ENCODE measurements around the gene MYO15B.
"Not testable (repeated sequence)": the region's sequence is repeated elsewhere in the genome, so short reads cannot be mapped to it uniquely, and the experiment has no call there.

MYO15B gene

GRCh38 chr17:75575728-75576127, 11.9 kb upstream of the MYO15B start:
- DNase-seq (ENCODE audit: low read depth): no peak

GRCh38 chr17:75576661-75577060, 10.9 kb upstream of the MYO15B start:
- no peak for DNase-seq (ENCODE audit: low read depth)

DNA sequence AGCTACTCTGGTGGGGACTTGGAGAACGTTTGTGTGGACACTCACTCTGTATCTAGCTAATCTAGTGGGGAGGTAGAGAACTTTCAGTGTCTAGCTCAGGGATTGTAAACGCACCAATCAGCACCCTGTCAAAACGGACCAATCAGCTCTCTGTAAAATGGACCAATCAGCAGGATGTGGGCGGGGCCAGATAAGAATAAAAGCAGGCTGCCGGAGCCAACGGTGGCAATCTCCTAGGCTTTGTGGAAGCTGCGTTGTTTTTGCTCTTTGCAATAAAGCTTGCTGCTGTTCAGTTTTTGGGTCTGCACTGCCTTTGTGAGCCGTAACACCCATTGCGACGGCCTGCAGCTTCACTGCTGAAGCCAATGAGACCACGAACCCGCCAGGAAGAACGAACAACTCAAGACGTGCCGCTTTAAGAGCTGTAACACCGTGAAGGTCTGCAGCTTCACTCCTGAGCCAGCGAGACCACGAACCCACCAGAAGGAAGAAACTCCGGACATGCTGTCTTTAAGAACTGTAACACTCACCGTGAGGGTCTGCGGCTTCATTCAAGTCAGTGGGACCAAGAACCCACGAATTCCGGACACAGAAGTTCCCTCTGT, 6.4 kb upstream of the MYO15B start:
- peak; percentile 30 for DNase-seq (ENCODE audit: low read depth)

GRCh38 chr17:75583197-75583596, 4.4 kb upstream of the MYO15B start:
- not testable (repeated sequence) for DNase-seq (ENCODE audit: low read depth)

GRCh38 chr17:75584849-75585175, 2.8 kb upstream of the MYO15B start:
- DNase-seq (ENCODE audit: low read depth): no peak

- no peak for DNase-seq (ENCODE audit: low read depth)
These were observed 1.0 kb downstream of the MYO15B start for GRCh38 chr17:75588596-75589011.

DNA sequence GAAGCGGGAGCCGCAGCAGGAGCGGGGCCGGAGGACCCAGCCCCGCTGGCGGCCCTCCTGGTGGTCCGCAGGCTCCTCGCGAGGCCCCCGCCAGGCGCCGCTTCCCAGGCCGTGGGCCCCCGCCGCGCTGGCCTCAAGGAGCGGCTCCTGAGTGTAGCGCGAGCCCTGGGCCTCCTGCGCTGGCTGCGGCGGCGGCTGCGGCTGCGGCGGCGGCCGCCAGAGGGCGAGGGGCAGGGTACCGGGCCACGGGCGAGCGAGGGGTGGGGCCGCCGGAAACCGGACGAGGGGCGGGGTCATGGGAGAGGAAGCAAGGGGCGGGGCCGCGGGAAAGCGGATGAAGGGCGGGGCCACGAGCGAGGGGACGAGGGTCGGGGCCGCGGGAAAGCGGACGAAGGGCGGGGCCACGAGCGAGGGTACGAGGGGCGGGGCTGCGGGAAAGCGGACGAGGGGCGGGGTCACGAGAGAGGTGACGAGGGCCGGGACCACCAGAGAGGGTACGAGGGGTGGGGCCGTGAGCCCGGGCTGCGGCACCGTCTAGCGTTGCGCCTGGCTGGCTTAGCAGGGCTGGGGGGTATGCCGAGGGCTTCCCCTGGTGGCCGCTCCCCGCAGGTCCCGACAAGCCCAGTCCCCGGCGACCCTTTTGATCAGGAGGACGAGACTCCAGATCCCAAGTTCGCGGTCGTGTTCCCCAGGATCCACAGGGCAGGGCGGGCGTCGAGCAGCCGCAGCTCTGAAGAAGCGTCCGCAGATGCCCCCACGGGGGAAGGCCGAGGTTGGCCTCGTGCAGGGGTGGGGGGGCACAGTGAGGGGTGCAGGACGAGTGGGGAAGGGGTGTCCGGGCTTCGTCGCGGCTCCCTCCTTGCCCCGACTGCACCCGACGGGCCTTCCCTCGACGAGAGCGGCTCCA, 1.7 kb downstream of the MYO15B start:
- DNase-seq (ENCODE audit: low read depth): peak; percentile 97

- DNase-seq (ENCODE audit: low read depth): no peak
These were observed 2.3 kb downstream of the MYO15B start for GRCh38 chr17:75589919-75590303.

- DNase-seq (ENCODE audit: low read depth): no peak
These were observed 2.7 kb downstream of the MYO15B start for GRCh38 chr17:75590314-75590761.

DNA sequence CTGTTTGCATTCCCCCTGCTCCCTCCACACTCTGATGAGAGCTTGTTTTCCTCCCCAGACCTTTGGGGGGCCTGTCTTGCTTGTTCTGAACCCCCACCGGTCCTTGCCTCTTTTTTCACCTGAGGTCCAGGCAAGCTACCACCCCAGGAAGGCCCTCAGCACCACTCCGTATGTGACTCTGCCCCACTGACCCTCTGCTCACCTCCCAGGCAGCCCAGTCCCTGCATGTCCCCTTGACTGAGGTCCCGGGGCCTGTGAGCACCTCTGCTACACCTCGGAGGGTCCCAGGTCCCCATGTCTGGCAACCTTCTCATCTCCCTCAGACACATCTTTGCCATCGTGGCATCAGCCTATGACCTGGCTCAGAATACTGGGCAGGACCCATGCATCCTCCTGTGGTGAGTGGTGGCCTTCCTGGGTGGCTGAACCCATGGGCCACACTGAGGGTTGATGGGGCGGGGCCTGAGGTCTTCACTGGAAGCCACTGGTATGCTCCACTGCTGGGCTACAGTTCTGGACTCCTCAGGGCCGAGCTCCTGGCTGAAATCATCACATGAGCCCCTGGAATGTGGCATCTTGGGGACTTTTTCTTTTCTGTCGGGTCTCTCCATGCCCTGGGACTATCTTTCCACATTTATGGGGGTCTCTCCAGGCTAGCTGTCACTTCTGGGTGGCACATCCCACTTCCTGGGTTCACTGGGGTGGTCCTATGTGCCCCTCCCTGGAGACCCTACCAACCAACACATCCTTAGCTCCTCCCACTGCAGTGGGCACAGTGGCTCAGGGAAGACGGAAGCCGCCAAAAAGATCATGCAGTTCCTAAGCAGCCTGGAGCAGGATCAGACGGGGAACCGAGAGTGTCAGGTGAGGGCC, 3.5 kb downstream of the MYO15B start:
- DNase-seq (ENCODE audit: low read depth): no peak

- no peak for DNase-seq (ENCODE audit: low read depth)
These were observed 4.2 kb downstream of the MYO15B start for GRCh38 chr17:75591722-75592302.

GRCh38 chr17:75592348-75593020, 4.9 kb downstream of the MYO15B start:
- no peak for DNase-seq (ENCODE audit: low read depth)

DNA sequence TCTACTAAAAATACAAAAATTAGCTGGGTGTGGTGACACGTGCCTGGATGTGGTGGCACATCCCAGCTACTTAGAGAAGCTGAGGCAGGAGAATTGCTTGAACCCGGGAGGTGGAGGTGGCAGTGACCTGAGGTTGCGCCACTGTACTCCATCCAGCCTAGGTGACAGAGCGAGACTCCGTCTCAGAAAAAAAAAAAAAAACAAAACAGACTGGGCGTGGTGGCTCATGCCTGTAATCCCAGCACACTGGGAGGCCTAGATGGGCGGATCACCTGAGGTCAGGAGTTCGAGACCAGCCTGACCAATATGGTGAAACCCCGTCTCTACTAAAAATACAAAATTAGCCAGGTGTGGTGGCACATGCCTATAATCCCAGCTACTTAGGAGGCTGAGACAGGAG, 5.8 kb downstream of the MYO15B start:
- DNase-seq (ENCODE audit: low read depth): not testable (repeated sequence)

DNA sequence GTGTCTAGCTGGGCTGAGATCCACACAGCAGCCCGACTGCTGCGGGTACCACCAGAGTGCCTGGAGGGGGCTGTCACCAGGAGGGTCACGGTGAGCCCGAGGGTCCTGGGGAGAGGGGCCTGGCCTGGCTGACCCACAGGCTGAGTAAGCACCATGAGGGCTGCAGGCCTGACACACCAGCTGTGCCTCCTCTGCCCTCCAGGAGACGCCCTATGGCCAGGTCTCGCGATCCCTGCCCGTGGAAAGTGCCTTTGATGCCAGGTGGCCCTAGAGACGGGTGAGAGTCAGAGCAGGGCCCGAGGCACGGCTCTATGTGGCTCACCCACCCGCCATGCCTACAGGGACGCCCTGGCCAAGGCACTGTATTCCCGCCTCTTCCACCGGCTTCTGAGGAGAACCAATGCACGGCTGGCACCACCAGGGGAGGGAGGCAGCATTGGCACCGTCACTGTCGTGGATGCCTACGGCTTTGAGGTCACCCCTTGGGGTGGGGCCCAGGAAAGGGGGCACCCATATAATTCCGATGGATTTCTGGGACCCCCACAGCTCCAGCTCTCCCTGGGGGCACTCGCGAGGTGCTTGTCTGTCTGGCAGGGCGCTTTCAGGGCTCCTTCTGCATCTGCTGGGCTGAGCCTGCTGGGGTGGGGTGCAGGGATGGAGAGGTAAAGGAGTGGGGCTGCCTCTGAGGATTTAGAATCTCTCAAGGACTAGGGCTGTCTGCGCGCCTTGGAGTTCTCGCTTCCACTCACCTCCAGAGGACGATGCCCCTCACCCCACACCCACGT, 7.1 kb downstream of the MYO15B start:
- DNase-seq (ENCODE audit: low read depth): no peak

DNA sequence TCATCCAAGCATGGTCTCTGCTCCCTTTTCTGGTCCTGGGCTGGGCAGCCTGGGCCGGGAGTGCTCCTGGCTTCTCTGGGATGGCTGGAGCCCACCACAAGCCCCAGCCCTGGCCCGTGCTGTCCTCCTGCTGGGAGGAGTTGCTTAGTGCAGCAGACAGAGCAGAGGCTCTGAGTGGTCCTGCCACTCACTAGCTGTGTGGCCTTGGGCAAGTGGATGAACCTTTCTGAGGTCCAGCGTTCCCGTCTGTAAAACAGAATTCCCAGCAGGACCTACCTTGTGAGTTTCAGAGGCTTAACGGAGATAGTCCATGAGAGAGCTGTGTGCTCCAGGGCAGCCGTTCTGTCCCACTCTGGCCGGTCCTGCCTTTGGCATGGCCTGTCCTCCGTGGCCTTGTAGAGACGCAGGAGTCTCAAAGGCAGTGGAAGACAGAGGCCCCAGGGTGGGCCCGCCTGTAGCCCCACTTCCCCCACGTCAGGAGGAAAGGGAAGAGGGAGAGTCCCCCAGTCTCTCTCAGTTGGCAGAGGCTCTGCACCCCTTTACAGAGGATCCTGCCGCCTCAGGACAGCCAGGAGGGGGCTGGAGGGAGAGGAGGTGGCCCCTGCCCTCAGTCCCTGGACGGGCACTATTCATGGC, 7.8 kb downstream of the MYO15B start:
- DNase-seq (ENCODE audit: low read depth): no peak

DNA sequence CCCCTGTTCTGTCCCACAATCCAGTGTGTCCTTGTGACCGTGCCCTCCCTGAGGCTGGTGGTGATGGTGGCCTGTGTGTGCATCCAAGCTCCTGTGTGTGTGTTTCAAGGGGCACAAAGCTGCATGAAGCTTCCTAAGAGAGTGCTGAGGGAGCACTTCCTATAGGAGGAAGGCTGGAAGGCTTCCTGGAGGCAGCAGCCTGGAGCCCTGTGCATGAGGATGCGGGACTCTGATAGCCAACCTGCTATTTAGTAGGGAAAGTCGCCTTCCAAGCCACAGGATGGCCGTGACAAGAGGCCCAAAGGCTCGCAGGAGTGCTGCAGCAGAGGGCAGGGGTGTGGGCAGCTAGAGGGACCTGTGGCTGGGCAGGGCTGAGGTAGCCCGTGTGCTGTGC, 8.3 kb downstream of the MYO15B start:
- no peak for DNase-seq (ENCODE audit: low read depth)

DNA sequence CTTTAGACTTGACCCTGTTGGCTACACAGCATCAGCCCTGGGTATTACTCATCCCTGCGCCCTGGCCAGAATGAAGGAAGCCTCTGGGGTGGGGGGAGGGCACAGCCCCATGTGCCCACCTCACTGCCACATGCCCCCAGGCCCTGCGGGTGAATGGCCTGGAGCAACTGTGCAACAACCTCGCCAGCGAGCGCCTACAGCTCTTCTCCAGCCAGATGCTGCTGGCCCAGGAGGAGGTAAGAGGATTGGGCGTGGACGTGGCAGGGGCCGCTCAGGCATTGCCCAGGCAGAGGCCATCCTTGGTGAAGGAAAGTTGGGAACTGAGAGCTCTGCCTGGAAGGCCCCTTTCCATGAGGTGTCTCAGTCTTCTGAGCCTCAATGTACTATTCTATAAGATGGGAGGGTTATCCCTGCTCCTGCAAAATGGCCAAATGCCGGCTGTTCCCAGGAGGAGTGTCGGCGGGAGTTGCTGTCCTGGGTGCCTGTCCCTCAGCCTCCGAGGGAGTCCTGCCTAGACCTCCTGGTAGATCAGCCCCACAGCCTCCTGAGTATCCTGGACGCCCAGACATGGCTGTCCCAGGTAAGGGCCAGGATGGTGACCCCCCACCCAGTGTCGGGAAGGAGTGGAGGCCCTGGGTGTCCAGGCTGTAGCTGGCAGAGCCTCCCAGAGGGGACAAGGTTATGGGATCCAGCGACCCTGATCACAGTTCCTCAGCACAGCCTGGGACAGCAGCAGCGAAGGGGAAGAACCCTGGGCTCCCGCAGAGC, 8.9 kb downstream of the MYO15B start:
- DNase-seq (ENCODE audit: low read depth): no peak

- DNase-seq (ENCODE audit: low read depth): no peak
These were observed 13.7 kb downstream of the MYO15B start for GRCh38 chr17:75601057-75601987.

Measured in stimulated activated CD4-positive, alpha-beta T cell treated with anti-CD3 and anti-CD28 coated beads, Interleukin-2, amount 100 ng/mL, for 4 hours (primary cell).